Inflammatory macrophage (primary cell): Measurements from ENCODE around the gene COQ2.
"Not testable (repeated sequence)": the region's sequence is repeated elsewhere in the genome, so short reads cannot be mapped to it uniquely, and the experiment has no call there.

Source experiments
- DNase-seq, 2 donors: peaks; one replicate each; pipeline ENCODE4 v3.0.0-alpha.2; 2020 to 2022
- total RNA-seq, 18 experiments: gene quantifications; one replicate each; lab custom pipeline; 2026; ENCODE audit warnings: mixed read lengths in 6 of 18, inconsistent platforms in 2 of 18; lab: John Stamatoyannopoulos, UW

Gene COQ2, protein sequence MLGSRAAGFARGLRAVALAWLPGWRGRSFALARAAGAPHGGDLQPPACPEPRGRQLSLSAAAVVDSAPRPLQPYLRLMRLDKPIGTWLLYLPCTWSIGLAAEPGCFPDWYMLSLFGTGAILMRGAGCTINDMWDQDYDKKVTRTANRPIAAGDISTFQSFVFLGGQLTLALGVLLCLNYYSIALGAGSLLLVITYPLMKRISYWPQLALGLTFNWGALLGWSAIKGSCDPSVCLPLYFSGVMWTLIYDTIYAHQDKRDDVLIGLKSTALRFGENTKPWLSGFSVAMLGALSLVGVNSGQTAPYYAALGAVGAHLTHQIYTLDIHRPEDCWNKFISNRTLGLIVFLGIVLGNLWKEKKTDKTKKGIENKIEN
- 14.0 to 42.6 (median 25.3) reads per million in 18 experiments for total RNA-seq

DNA sequence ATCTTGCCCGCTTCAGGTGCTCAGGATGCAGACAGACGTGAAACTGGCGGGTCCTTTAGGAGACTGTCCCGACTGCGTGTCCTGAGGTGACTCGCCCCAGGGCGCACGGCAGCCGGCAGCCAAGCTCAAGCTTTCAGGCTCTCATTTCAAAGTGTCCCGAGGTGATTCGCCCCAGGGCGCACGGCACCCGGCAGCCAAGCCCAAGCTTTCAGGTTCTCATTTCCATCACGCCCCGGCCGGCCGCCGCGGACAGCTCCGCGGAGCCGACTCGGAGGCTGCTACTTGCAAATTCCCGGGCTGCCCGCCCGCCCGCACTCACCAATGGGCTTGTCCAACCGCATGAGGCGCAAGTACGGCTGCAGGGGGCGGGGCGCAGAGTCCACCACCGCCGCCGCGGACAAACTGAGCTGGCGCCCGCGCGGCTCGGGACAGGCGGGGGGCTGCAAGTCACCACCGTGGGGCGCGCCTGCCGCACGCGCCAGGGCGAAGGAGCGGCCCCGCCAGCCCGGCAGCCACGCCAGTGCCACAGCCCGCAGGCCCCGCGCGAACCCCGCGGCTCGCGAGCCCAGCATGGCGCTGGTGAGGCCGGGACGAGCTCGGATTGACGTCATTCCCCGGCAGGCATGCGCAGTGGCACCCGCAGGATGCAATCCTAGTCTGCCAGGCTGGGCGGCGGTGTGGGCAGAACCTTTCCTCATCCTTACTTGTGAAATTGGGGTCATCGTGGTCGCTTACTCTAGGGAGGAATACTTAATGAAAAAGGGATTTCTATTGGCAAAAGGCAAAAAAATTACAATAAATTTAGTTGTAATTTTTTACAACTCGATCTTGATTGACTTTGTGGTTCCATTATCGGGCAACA lies at the start of gene COQ2:
Gene COQ2, minus strand, starts transcription at position 606 of the 862 bp plus-strand sequence. Its CDS starts 34 bp downstream, at position 572.
- peak; percentile 98 for DNase-seq

DNA sequence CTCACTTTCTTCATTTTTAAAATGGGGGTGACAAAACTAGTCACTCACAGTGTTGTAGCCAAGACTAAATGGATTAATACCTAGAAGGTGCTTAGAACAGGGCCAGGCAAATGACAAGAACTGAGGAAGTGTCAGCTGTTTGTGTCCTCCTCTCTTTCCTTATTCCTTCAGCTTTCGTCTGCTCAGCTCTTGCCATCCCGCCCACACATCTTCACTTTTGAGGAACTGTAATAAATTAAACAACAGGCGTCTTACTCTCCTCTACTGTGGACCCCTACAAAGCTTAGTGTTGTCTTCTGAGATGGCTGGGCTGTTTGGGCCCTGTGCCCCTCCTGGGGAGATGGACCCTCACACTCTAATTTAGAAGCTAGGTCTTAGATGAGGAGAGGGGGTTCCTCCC lies 47.4 kb upstream of the COQ2 start:
- peak; percentile 47 to 67 for DNase-seq

DNA sequence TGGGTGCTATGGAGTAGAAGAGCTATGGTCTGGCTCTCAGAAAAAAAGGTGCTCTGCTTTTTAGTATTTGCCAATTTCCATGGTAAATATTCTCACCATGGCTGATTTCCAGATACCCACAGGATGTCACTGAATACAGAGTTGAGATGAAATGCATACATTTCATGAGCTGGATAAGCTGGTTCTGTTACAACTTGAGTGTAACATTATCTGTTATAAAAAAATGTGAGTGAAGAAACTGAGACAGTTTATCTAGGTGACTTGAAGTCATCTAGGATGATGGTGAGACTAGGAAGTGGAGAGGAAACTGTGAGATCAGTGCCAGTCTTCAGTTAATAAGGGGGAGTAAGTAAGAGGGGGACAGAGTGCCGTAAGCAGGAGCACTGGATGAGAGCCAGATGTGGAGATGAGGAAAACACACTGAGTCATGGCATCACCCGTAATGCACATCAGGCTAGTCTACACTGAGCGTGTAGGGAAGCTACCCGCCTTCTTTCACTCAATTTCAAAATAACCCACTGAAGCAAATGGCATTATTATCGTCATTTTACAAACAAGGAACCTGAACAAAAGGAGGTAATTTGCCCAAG lies 45.0 kb upstream of the COQ2 start:
- DNase-seq, result peak; percentile 76 to 80

DNA sequence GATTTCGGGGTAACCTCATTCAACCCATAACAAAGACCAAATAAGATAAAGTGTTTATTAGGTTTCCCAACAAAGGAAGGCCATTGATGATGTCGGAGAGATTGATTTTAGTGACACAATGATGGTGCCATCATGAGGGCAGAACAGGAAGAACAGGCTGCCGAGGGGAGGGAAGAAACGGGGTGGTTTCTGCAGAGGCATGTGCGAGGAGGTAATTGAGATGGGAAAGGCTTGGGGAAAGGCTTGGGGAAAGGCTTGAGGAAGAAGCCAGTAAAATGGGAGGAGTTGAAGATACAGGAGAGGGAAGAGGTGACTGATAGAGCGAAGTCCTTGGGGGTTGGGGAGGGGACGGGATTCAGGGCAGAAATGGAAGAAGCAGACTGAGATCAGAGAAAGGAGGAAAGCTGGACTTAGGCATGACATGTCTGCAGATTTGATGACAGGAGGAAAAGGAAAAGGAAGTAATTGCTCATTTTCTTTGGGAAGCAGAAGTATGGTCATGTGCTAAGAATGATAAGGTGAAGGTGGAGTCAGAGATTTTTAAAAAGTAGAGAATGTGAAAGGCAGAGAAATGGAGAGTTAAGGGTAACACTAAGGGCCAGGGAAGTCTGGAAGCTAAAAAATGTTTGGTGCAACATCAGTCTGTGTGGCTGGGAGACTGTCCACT lies 44.1 kb upstream of the COQ2 start:
- DNase-seq, result peak; percentile 35 to 39

DNA sequence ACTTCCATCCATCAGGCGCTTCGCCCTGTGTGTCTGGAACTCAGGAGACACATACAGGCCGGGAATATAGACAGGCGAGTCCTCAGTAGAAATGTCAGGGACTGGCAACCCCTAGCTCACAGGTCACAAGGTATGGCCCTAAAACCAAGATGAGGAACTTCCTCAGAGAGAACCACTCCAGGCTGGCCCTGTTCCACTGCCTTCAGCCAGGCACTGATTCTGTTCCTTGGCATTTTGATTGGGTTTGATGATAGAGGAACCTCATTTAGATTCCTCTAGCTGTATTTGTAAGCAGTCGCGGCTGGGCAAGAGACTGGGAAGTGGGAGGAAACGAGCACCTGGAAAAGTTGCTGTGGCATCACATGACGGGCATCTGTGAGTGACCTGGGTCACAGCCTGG lies 41.9 kb upstream of the COQ2 start:
- DNase-seq, result no peak

DNA sequence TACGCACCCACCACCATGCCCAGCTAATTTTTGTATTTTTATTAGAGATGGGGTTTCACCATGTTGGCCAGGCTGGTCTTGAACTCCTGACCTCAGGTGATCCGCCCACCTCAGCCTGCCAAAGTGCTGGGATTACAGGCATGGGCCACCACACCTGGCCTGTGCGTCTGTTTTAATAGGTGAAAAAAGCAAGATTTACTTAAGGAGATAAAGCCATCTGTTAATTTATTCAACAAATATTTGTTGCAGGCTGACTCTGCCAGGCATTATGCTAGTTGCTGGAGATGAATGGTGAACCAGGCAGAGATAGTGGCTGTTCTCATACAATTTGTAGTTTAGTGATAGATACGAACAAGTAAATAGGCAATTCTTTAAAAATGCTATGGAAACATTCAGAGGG lies 40.7 kb upstream of the COQ2 start:
- not testable (repeated sequence) for DNase-seq

DNA sequence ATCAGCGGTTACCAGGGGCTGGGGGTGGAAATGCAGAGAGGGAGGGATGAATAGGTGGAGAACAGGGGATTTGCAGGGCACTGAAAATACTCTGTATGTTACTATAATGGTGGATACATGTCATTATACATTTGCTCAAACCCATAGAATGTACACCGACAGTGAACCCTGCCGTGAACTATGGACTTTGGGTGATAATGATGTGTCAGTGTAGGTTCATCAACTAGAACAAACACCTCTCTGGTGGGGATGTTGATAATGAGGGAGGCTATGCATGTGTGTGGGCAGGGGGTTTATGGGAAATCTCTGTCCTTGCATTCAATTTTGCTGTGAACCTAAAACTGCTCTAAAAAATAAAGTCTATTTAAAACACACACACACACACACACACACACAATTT lies 38.5 kb upstream of the COQ2 start:
- DNase-seq, result no peak

DNA sequence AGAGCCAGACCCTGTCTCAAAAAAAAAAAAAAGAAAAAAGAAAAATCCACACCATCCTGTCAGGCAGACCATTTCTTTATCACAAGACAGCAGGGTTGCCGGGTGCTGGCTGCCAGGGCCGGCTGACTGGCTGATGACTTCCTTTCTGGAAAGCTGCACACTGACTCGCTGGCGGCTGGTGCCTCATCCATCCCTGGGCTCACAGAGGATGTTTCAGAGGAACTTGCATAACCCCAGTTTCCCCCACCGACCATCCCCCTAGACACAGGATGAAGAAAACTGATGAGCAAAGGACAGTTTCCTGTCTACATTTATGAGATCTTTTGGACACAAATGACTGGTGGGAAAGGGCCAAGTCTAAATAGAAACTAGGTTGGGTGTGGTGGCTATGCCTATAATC lies 36.0 kb upstream of the COQ2 start:
- DNase-seq, result peak; percentile 90 to 91

DNA sequence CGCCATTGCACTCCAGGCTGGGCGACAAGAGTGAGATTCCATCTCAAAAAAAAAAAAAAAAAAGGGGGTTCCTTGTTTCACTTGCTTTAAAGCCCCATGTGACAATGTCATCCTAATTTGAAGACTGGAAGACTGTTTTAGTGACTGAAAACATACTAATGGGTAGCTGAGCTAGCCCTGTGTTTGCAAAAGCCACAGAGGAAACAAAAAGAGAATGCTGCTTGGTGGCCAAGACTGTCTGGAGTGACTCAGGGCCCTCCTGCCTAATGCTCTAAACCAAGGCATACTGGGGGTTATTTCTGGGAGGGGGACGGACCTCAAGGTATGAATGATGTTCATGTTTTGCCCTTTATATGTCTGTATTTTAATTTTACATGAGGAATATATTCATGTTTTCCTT lies 34.1 kb upstream of the COQ2 start:
- peak; percentile 22 to 31 for DNase-seq

DNA sequence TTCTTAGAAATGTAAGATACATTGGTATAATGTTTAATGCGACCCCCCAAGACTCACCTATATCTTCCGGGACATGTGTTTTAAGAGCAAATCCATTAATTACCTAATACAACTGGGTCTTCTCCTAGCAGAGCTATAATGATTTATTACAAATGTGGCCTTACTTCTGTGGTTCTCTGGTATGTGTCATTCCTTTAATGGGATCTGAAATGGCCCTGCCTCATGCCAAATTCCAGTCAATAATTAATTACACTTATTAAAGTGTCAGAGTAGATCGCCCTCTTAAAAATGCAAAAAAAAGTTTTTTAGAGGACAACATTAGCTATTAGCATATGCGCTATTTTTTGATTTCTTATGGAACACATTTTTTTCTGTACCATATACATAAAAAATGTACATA lies 33.1 kb upstream of the COQ2 start:
- DNase-seq, result no peak

DNA sequence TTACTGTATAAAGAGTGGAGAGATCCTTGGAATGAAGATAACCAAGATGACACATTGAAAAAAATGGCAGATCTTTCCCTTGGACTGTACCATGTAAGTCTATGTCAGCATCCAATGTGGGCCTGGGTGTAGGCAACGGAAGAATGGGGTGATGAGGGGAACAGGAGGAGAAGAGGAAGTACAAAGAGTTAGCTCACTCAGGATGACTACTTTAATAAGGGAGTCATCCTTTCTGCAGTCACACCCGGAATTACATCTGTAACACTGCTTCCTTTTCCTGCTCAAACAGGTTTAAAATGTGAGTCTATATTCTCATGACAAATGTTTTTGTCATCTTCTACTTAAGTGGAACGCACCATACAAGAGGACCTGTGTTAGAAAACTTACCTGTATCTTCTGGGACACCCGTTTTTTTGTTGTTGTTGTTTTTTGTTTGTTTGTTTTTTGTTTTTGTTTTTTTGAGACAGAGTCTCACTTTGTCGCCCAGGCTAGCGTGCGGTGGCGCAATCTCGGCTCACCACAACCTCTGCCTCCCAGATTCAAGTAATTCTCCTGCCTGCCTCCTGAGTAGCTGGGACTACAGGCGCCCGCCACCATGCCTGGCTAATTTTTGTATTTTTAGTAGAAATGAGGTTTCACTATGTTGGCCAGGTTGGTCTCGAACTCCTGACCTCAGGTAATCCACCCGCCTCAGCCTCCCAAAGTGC lies 32.0 kb upstream of the COQ2 start:
- DNase-seq, result peak; percentile 76 to 90

DNA sequence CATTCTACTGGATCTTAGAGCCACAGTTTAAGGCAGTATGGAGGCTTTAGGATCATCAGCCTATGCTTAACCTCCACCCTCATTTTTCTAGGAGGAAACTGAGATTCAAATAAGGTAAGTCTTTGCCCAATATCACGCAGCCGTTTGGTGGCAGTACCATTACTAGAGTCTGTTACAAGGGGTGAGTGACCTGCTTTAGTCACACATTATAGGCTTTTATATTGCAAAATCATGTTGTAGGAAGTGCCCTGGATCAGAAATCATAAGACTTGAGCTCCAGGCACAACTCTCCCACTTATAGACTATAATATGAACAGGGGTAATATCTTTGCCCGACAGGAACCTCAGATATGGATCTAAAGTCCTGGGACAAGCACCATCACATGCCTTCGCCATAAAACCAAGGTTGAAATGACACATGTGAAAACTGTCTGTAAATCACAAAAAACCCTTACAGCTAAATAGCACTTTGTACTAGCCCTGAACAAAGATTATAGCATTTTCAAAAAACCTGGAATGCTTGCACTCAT lies 30.8 kb upstream of the COQ2 start:
- DNase-seq, result peak; percentile 53 to 67

DNA sequence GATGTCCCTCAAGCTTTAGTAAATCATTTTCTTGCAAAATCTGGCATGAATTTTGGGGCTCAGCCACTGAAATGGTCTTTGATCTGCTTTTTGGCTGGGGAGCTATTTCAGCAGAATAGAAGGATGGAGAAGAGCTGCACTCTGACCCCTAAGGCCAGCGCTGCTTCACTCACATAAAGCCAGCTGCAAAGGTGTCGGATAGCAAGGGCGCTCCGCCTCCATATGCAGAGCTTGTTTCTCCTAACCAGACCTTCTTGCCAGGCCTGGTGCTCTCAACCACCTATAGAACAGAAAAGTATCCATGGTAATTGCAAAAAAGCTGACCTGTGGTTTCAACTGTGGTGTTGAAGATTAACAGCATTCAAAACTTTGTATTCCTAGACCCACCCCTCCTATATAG lies 24.1 kb upstream of the COQ2 start:
- DNase-seq, result no peak

DNA sequence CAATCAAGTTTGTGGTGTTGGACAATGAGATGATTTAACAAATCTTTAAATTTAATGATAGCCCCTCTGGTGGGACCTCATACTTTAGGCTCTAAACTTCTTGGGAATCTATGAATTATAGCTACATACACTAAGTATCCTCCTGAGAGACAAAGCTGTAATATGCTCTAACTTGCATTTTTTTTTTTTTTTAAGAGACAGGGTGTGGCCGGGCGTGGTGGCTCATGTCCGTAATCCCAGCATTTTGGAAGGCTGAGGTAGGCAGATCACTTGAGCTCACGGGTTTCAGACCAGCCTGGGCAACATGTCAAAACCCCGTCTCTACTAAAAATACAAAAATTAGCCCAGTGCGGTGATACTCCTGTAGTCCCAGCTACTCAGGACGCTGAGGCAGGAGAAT lies 23.3 kb upstream of the COQ2 start:
- DNase-seq, result no peak

DNA sequence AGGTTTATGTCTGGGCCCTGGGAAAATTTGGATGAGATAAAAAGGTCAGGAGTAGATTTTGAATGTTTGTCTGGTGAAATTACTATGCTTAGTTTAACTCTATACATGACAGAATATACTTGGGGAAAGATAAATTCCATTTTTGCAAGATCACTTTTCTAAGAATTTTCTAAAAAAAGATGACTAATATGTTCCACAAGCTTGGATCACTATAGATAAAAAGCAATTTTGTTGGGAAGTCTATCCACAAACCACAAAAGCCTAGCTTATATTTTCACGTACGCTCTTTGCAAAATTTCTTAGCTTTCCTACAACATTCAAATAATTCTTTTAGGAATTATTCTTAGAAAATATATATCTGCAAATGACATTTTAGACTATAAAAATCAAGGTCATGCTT lies 20.6 kb upstream of the COQ2 start:
- no peak for DNase-seq

DNA sequence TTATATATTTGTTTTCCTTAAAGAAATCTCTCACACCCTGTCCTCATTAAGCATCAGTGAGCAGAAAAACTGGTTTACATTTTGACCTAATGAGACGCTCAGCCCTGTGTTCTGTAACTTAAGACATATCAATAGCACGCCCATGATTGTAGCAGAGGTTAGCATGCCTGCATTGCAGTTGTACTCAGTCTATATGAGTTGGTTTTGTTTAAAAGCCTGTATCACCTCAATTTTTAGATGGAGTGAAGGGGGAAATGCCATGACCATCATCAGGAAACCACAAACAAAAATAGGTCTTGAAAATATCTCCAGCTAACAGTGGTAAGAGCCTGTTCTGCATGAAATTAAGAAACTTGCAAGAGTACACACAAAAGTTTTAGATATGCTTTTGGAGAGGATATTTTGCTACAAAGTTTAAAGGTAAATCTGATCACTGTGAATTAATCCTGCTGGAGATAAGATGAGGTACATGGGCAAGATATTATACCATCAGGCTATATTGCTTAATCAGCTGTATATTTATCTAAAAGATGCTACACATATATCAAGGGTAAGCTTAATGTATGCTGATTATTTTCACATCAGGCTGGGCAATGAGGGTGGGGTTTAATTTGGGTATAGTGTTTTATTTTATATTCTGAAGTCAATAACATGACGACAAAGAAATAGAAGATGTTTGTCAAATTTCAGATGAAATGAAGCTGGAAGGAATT lies 13.1 kb upstream of the COQ2 start:
- DNase-seq, result no peak

DNA sequence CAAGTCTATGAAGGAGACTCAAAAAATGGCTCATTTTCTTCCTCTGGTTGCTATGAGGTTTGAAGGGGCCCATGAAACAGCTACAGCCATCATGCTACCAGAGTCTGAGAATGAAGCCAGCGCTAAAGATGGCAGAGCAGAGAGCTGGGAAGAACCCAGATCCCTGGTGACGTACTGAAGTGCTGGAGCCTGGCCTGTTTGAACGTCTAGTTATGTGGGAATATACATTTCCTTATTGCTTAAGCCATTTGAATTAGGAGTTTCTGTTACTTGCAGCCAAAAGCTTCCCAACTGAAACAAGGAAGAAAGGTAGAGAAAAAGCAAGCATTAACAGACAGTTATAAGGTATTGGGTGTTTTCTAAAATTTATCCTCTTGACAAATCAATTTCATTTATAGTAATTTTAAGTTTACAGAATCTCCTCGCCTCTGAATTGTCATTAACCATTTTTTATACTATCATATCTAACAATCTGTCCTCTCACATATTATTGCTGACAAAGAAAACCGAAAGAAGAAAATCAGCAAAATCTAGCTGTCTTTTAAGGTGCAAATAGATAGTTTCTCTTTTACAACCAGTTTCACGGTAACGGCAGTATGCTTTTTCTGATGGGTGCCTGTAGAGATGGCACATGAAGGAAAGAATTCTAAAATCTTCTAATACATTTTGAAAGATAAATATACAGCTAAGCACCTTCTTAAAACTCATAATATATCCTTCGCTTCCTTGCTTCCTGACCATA lies 8.9 kb upstream of the COQ2 start:
- DNase-seq, result no peak

DNA sequence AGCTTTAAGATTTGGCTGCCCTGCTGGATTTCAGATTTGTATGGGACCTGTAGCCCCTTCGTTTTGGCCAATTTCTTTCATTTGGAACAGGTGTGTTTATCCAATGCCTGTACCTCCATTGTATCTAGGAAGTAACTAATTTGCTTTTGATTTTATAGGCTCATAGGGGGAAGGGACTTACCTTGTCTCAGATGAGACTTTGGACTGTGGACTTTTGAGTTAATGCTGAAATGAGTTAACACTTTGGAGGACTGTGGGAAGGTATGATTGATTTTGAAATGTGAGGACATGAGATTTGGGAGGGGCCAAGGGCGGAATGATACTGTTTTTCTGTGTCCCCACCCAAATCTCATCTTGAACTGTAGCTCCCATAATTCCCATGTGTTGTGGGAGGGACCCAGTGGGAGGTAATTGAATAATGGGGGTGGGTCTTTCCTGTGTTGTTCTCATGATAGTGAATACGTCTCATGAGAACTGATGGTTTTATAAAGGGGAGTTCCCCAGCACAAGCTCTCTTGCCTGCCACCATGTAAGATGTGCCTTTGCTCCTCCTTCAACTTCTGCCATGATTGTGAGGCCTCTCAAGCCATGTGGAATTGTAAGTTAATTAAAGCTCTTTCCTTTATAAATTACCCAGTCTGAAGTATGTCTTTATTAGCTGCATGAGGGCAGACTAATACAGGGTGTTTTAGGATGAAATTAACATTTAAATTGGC lies 5.6 kb upstream of the COQ2 start:
- not testable (repeated sequence) for DNase-seq

DNA sequence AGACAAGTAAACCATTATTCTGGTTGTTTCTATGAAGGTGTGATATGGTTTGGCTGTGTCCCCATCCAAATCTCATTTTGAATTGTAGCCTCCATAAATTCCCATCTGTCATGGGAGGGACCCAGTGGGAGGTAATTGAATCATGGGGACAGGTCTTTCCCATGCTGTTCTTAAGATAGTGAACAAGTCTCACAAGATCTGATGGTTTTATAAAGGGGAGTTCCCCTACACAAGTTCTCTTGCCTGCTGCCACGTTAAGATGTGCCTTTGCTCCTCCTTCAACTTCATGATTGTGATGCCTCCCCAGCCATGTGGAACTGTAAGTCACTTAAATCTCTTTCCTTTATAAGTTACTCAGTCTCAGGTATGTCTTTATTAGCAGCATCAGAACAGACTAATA lies 3.8 kb upstream of the COQ2 start:
- DNase-seq, result peak in 1 of 2 donors; percentile 19

DNA sequence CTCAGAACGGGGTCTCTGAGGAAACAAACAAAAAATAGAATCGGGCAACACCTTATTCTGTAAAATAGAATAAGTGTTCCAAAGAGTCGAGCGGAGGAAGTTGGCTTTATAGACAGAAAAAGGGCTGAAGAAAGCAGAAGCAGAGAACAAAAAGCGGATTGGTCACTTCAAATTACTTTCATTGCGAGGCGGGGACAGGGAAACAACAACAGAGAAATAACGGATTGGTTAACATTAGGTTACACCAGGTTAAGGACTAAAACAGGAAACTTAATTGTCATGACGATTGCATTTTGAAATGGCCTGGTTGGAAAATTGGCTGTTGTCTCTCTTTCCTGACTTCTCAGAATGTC lies 433 bp upstream of the COQ2 start:
- DNase-seq, result peak; percentile 86 to 96
